Adrenal gland (tissue), 12 donors: ENCODE measurements around the gene MCTP2. TPM values are rescaled to one million over a fixed set of nuclear protein-coding genes. Genes with fewer than 3 reads are reported as not detected.
A peak's percentile ranks its signal among the peaks of the same experiment; 100 is the strongest.

ENCODE experiments used
- DNase-seq, 7 donors: peaks; one replicate each; pipeline ENCODE4 v3.0.0-alpha.2; 2019 to 2020
- H3K27ac ChIP-seq, 5 donors: fragments of 200-600 bp; sonication (generic) in 4 of 5; 1 replicate in 3 of 5; 2 replicates in 2 of 5; pipeline versions ENCODE4 v1.5.1 to v1.8.0; 2016 to 2020; ENCODE audit warnings: mild to moderate bottlenecking in 1 of 5
- H3K27me3 ChIP-seq: fragments of 200-600 bp; 2 replicates; pipeline ENCODE4 v1.8.0; 2021
- H3K36me3 ChIP-seq, 2 donors: fragments of 200-600 bp; replicated peaks in 1 of 2; 1 replicate in 1 of 2; 2 replicates in 1 of 2; pipeline versions ENCODE4 v1.5.1 to v1.8.0; 2018 to 2022
- H3K4me1 ChIP-seq, 2 donors: fragments of 200-600 bp; replicated peaks in 1 of 2; 1 replicate in 1 of 2; 2 replicates in 1 of 2; pipeline versions ENCODE4 v1.5.1 to v1.8.0; 2018 to 2021
- H3K4me3 ChIP-seq, 4 donors: fragments of 200-600 bp; sonication (generic) in 3 of 4; one replicate each; pipeline ENCODE4 v1.5.1; 2016 to 2018
- H3K9me3 ChIP-seq, 3 donors: fragments of 200-600 bp; sonication (generic) in 1 of 3; replicated peaks in 1 of 3; 1 replicate in 2 of 3; 2 replicates in 1 of 3; pipeline versions ENCODE4 v1.5.1 to v1.8.0; 2016 to 2021
- POLR2A ChIP-seq, 2 donors: fragments of 450-650 bp; IDR thresholded peaks; one replicate each; pipeline ENCODE4 v1.6.1; 2017; ENCODE audit warnings: antibody characterized with exemption in 2 of 2, mild to moderate bottlenecking in 2 of 2, moderate library complexity in 1 of 2
- WGBS, 4 donors: extraction: QIAGEN DNeasy Blood & Tissue Kit in 2 of 4; methylation state at CpG; one replicate each; pipeline versions ENCODE4 v1.1.5 to v1.1.7; 2013 to 2017; 5-methylcytosine and 5-hydroxymethylcytosine counted together
- intact Hi-C, 2 donors: fragments of 100-400 bp; cut with DNase I; formaldehyde crosslinking; loops; one replicate each; pipeline versions ENCODE4 v1.14.1 to v1.15.0; 2022 to 2023
- polyA plus RNA-seq, 3 donors: library from polyadenylated mRNA; stranded (reverse); fragments of 200-250 nt in 2 of 3; fragments of 350-450 nt in 1 of 3; fragmentation: Illumina TruSeq in 1 of 3; extraction: RNeasy Lipid Tissue Mini Kit (QIAGEN cat#74804) in 1 of 3; gene quantifications; one replicate each; pipeline ENCODE4 v1.2.3, GENCODE V29; 2013 to 2014
- total RNA-seq, 9 donors: library from RNA; depleted of rRNA in 4 of 9; stranded (reverse); fragments of >200 nt in 4 of 9; fragments of 120-200 nt in 1 of 9; fragmentation: NEBNext Ultra II Directional in 1 of 9; extraction: Animal tissue kit (Norgen Biotek cat#: 25700) in 1 of 9; gene quantifications; one replicate each; pipeline versions ENCODE4 v1.1.0 to v1.2.4, GENCODE V29; 2013 to 2023
- TF ChIP-seq, protein P1 (sequence below), 6 experiments: fragments of 450-650 bp in 4 of 6; fragments of 200-600 bp in 2 of 6; sonication (generic) in 1 of 6; IDR thresholded peaks; 1 replicate in 5 of 6; 2 replicates in 1 of 6; pipeline versions ENCODE4 v1.5.1 to v1.8.0; 2016 to 2021; ENCODE audit warnings: antibody characterized with exemption in 6 of 6, mild to moderate bottlenecking in 2 of 6, moderate library complexity in 1 of 6
- donor health status: healthy with polysubstance abuse.
- donor health status: Bipolar disorder and iron deficiency.
- donor health status: DM: yes; HTN: yes; CAD: no.
- donor health status: DM: no; HTN: no; CAD: no.
- donor health status: DM: no; HTN: no; CAD: no.
- donor health status: DM: yes; HTN: yes; CAD: no.

The MCTP2 gene
- total and polyA plus RNA-seq, 12 donors = 2.7 to 21.3 (median 14.4) TPM

DNA sequence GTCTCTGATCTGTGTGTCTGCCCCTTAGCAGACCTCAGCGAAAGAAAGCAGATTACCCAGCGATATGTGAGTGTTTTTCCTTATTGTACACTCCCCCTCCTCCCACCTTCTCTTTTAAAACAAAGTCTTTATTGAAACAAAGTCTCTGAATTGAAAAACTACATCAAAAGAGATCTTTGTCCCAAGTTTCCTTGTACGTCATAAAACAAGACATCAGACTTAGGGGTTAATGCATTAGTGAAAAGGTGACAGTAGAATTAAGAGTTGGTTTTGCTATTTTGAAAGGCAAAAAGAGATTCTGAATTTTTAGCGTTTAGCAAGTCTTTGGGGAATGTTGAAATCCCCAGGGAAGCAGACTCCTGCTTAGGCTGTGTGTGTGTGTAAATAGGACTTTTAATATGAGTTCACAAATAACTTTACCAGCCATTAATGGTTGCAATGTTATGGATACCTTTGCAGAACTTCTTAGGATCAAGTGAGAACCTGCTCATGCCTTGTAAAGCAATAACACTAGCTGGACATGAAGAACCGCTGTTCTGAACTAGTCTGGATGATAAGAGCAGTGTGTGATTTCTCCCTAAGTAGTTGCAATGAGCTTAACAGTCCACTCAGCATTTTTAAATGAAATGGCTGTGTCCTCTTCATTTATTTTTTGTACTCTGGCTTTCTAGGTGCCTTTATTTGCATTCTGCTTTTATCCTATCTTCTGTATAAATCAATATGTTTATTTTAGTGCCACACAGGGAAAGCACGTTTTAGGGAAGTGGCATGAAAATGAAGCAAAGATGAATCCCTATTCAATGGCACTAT is 136.6 kb downstream of the MCTP2 start:
- H3K36me3 ChIP-seq = no peaks in the 10 kb centered on the region
- no peak for TF ChIP-seq POLR2A (IDR thresholded peaks at IDR 0.05)
- TF ChIP-seq, protein P1, sequence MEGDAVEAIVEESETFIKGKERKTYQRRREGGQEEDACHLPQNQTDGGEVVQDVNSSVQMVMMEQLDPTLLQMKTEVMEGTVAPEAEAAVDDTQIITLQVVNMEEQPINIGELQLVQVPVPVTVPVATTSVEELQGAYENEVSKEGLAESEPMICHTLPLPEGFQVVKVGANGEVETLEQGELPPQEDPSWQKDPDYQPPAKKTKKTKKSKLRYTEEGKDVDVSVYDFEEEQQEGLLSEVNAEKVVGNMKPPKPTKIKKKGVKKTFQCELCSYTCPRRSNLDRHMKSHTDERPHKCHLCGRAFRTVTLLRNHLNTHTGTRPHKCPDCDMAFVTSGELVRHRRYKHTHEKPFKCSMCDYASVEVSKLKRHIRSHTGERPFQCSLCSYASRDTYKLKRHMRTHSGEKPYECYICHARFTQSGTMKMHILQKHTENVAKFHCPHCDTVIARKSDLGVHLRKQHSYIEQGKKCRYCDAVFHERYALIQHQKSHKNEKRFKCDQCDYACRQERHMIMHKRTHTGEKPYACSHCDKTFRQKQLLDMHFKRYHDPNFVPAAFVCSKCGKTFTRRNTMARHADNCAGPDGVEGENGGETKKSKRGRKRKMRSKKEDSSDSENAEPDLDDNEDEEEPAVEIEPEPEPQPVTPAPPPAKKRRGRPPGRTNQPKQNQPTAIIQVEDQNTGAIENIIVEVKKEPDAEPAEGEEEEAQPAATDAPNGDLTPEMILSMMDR (IDR thresholded peaks at IDR 0.05) = no peak
- H3K4me1 ChIP-seq = no peaks in the 10 kb centered on the region
- H3K27me3 ChIP-seq = no peaks in the 10 kb centered on the region
- no peak for DNase-seq
- intact Hi-C loops = no loop called here
- WGBS, 4 donors = 63 to 76% (median 68%) methylated on average over 6 of the region's 6 CpGs
- H3K4me3 ChIP-seq = no peak overlapping the region
- H3K27ac ChIP-seq = peak overlapping the region in 1 of 5 donors; percentile 13
- H3K9me3 ChIP-seq = no peaks in the 10 kb centered on the region

DNA sequence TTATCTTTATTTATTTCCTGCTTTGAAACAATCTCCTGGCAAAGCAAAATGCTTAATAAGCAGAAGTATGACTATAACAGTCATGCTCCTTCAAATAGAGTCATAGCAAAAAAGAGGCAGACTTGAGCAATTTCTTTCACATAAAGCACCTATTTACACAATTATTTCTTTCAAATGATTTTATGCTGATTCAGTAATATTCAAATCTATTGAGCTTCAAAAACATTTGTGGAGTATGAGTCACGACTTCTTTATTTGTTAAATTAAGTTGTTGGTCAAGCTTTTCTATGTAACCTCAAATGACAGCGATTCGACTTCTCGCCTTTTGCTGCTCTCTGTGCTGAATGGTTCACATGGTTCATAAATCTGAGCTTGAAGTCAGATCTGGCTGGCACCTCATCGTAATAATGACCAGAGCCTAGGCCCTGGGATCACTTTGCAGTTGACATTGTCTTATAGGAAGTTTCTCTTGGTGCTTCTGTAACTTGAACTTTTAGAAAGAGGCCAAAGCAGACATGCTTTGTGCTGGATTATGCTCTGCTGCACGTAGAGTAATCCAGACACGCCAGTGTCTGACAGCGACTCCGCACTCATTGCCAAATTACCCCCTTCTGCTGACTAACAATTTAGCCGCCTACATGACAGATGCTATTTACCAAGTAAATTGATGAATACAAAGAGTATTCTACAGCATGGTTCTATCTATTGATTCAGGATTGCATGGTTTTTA is 139.0 kb downstream of the MCTP2 start:
- TF ChIP-seq POLR2A (IDR thresholded peaks at IDR 0.05) = no peak
- TF ChIP-seq, protein P1 (IDR thresholded peaks at IDR 0.05) = no peak
- 70 to 78% (median 75%) methylated on average over 10 of the region's 10 CpGs for WGBS, 4 donors
- no peaks in the 10 kb centered on the region for H3K4me1 ChIP-seq
- no peaks in the 10 kb centered on the region for H3K36me3 ChIP-seq
- peak overlapping the region in 2 of 5 donors; percentile 15 to 65 for H3K27ac ChIP-seq
- intact Hi-C loops = no loop called here
- no peak overlapping the region for H3K4me3 ChIP-seq
- H3K9me3 ChIP-seq = no peaks in the 10 kb centered on the region
- no peaks in the 10 kb centered on the region for H3K27me3 ChIP-seq
- no peak for DNase-seq

- intact Hi-C loops = no loop called here
- Histone ChIP-seq H3K9me3 (no peaks in the 10 kb centered on the region), H3K4me3 (no peak overlapping the region), H3K27me3 (no peaks in the 10 kb centered on the region), H3K27ac (peak overlapping the region in 1 of 5 donors; percentile 65), H3K36me3 (no peaks in the 10 kb centered on the region), H3K4me1 (no peaks in the 10 kb centered on the region)
- no peak for DNase-seq
- WGBS, 4 donors = 66 to 88% (median 74%) methylated on average over 2 of the region's 2 CpGs
- TF ChIP-seq, protein P1 (IDR thresholded peaks at IDR 0.05) = no peak
- no peak for TF ChIP-seq POLR2A (IDR thresholded peaks at IDR 0.05)
Observed at GRCh38 chr15:94370936-94371285, 139.6 kb downstream of the MCTP2 start.

DNA sequence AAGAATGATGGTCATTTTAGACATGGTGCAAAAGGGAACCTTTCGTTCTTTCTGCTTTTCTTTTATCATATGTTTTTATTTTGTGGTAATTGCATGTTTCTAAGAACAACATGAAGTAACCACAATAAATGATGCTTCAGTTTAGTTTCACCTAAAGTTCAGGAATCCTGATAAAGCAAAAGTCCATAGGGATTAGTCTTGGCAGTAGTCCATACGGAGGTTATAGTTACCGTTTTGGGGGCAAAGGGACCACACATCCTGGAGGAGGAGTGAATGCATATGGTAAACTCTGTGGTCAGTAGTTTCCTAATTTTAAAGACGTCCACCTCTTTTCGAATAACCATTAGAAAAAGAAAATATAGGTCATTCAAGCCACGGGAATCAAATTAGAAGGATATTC is 141.5 kb downstream of the MCTP2 start:
- Histone ChIP-seq H3K4me3 (no peak overlapping the region), H3K9me3 (no peaks in the 10 kb centered on the region), H3K27me3 (no peaks in the 10 kb centered on the region), H3K4me1 (no peaks in the 10 kb centered on the region), H3K27ac (no peak overlapping the region), H3K36me3 (no peaks in the 10 kb centered on the region)
- DNase-seq = no peak
- TF ChIP-seq, protein P1 (IDR thresholded peaks at IDR 0.05) = no peak
- no peak for TF ChIP-seq POLR2A (IDR thresholded peaks at IDR 0.05)
- 76 to 85% (median 80%) methylated on average over 6 of the region's 6 CpGs for WGBS, 4 donors
- intact Hi-C loops = no loop called here
